HepG2 (cell line): Measurements from ENCODE around the gene SYTL5. TPM values are rescaled to one million over a fixed set of nuclear protein-coding genes. Genes with fewer than 3 reads are reported as not detected.

Experiments used
- ATAC-seq: fragments of 200-7000 bp; cut with Tn5 transposase; 3 replicates; pipeline ENCODE4 v1.9.1; 2020; ENCODE audit warnings: mild to moderate bottlenecking, moderate library complexity
- BruUV-seq: library from RNA; stranded (reverse); fragments of 400-500 nt; replicated peaks from 2 replicates; lab custom pipeline; 2021; lab: Mats Ljungman, UMichigan
- CTCF ChIA-PET: fragments of 300-600 bp; formaldehyde crosslinking; extraction: SDS; loops from one replicate; lab custom pipeline; 2021; ENCODE audit warnings: low total read pairs, inconsistent platforms, low intra/inter-chr PET ratio; lab: Yijun Ruan, JAX
- POLR2A ChIA-PET: fragments of 350-600 bp; sonication (Branson Sonifier 250); formaldehyde crosslinking; loops from one replicate; lab custom pipeline; 2020; ENCODE audit warnings: antibody characterized with exemption, inconsistent platforms; lab: Yijun Ruan, JAX
- DNase-seq: peaks from one replicate; pipeline ENCODE4 v3.0.0-alpha.2; 2015; ENCODE audit warnings: low spot score
- FAIRE-seq: peaks from 3 replicates; lab custom pipeline; 2011; peaks lifted over from hg19 to GRCh38; lab: Jason Lieb, UNC
- H2AFZ ChIP-seq: one replicate; pipeline ENCODE4 v1.6.1; 2011; ENCODE audit warnings: low read length, inconsistent platforms
- H3K27ac ChIP-seq: fragments of 300-600 bp; 3 replicates; pipeline ENCODE4 v1.8.0; 2011; ENCODE audit warnings: mixed run types, mild to moderate bottlenecking, mixed read lengths, low read length, inconsistent platforms; ENCODE audit not compliant: insufficient read depth; ENCODE audit errors: extremely low read length
- H3K27me3 ChIP-seq, 2 experiments: fragments of 200-600 bp in 1 of 2; 2 replicates in 1 of 2; 3 replicates in 1 of 2; pipeline versions ENCODE4 v1.6.0 to v1.8.0; 2011; ENCODE audit warnings: low read length in 2 of 2, mild to moderate bottlenecking in 2 of 2, moderate library complexity in 2 of 2, inconsistent platforms in 1 of 2; ENCODE audit not compliant: insufficient read depth in 2 of 2, control insufficient read depth in 1 of 2
- H3K36me3 ChIP-seq, 2 experiments: fragments of 200-600 bp in 1 of 2; replicated peaks in 1 of 2; 2 replicates in 1 of 2; 3 replicates in 1 of 2; pipeline versions ENCODE4 v1.5.1 to v1.8.0; 2011; ENCODE audit warnings: low read length in 2 of 2, inconsistent platforms in 1 of 2; ENCODE audit not compliant: insufficient read depth in 2 of 2, control insufficient read depth in 1 of 2
- H3K4me1 ChIP-seq: 2 replicates; pipeline ENCODE4 v1.5.1; 2012; ENCODE audit warnings: low read length, inconsistent platforms; ENCODE audit not compliant: insufficient read depth
- H3K4me2 ChIP-seq: 2 replicates; pipeline ENCODE4 v1.6.0; 2011; ENCODE audit warnings: low read depth, low read length, inconsistent platforms
- H3K4me3 ChIP-seq, 3 experiments: fragments of 200-600 bp in 1 of 3; sonication (generic), shearing (Covaris generic) in 1 of 3; replicated peaks in 1 of 3; 2 replicates each; pipeline ENCODE4 v1.5.1; 2011 to 2016; ENCODE audit warnings: low read length in 3 of 3, inconsistent platforms in 2 of 3, low read depth in 2 of 3, mild to moderate bottlenecking in 2 of 3, control low read depth in 1 of 3, mixed read lengths in 1 of 3; ENCODE audit not compliant: insufficient read depth in 1 of 3
- H3K79me2 ChIP-seq: one replicate; pipeline ENCODE4 v1.6.1; 2011; ENCODE audit warnings: low read length, inconsistent platforms; ENCODE audit not compliant: insufficient read depth
- H3K9ac ChIP-seq: 2 replicates; pipeline ENCODE4 v1.6.0; 2011; ENCODE audit warnings: mild to moderate bottlenecking, low read depth, low read length, inconsistent platforms; ENCODE audit not compliant: insufficient read depth
- H3K9me3 ChIP-seq: 2 replicates; pipeline ENCODE4 v1.5.1; 2012; ENCODE audit warnings: mild to moderate bottlenecking, low read length
- H4K20me1 ChIP-seq: 2 replicates; pipeline ENCODE4 v1.6.0; 2011; ENCODE audit warnings: inconsistent platforms, mild to moderate bottlenecking, low read length, moderate library complexity; ENCODE audit not compliant: insufficient read depth
- ASH2L ChIP-seq: fragments of 300-600, 200-600 bp; sonication (generic); IDR thresholded peaks from 2 replicates; pipeline ENCODE4 v1.7.0; 2017; ENCODE audit warnings: low read depth, mild to moderate bottlenecking, moderate library complexity, mixed read lengths, low read length; ENCODE audit not compliant: insufficient read length
- CENPBD1 ChIP-seq: sonication (generic); formaldehyde crosslinking; IDR thresholded peaks from 2 replicates; pipeline ENCODE4 v1.8.0; 2022; ENCODE audit warnings: missing genetic modification reagents, low read depth, mild to moderate bottlenecking, borderline replicate concordance
- DR1 ChIP-seq: sonication (generic); formaldehyde crosslinking; IDR thresholded peaks from 2 replicates; pipeline ENCODE4 v1.8.0; 2021; ENCODE audit warnings: mild to moderate bottlenecking, missing genetic modification reagents, inconsistent platforms
- E2F2 ChIP-seq: sonication (generic); formaldehyde crosslinking; IDR thresholded peaks from 2 replicates; pipeline ENCODE4 v1.4.0; 2020; ENCODE audit warnings: missing genetic modification reagents, borderline replicate concordance
- HMG20A ChIP-seq: IDR thresholded peaks from 2 replicates; pipeline ENCODE4 v1.6.1; 2016; ENCODE audit warnings: borderline replicate concordance
- JDP2 ChIP-seq: sonication (generic); formaldehyde crosslinking; IDR thresholded peaks from 2 replicates; pipeline ENCODE4 v1.8.1; 2022; ENCODE audit warnings: missing genetic modification reagents, borderline replicate concordance
- KLF15 ChIP-seq: sonication (generic); formaldehyde crosslinking; IDR thresholded peaks from 2 replicates; pipeline ENCODE4 v1.8.1; 2023; ENCODE audit warnings: borderline replicate concordance, mild to moderate bottlenecking, inconsistent platforms, missing genetic modification reagents, mixed read lengths
- MATR3 ChIP-seq: sonication (generic); formaldehyde crosslinking; IDR thresholded peaks from 2 replicates; pipeline ENCODE4 v1.4.0; 2020; ENCODE audit warnings: missing genetic modification reagents
- NCOA2 ChIP-seq: sonication (generic); formaldehyde crosslinking; IDR thresholded peaks from 2 replicates; pipeline ENCODE4 v1.8.0; 2022; ENCODE audit warnings: inconsistent platforms
- NFE2 ChIP-seq: sonication (generic); formaldehyde crosslinking; IDR thresholded peaks from 2 replicates; pipeline ENCODE4 v1.4.0; 2020; ENCODE audit warnings: missing genetic modification reagents
- SAFB2 ChIP-seq: sonication (generic); formaldehyde crosslinking; IDR thresholded peaks from 2 replicates; pipeline ENCODE4 v1.5.1; 2020; ENCODE audit warnings: missing genetic modification reagents, low read depth, mild to moderate bottlenecking, borderline replicate concordance
- SNAI1 ChIP-seq: sonication (generic); formaldehyde crosslinking; IDR thresholded peaks from 2 replicates; pipeline ENCODE4 v1.5.0; 2020; ENCODE audit warnings: mild to moderate bottlenecking, missing genetic modification reagents, borderline replicate concordance
- TOE1 ChIP-seq: sonication (generic); formaldehyde crosslinking; IDR thresholded peaks from 2 replicates; pipeline ENCODE4 v1.4.0; 2020; ENCODE audit warnings: mild to moderate bottlenecking, missing genetic modification reagents
- WIZ ChIP-seq: sonication (generic); formaldehyde crosslinking; IDR thresholded peaks from 2 replicates; pipeline ENCODE4 v1.5.1; 2020; ENCODE audit warnings: mild to moderate bottlenecking, missing genetic modification reagents
- ZNF264 ChIP-seq: sonication (generic); formaldehyde crosslinking; IDR thresholded peaks from 2 replicates; pipeline ENCODE4 v1.4.0; 2020; ENCODE audit warnings: missing genetic modification reagents
- ZNF501 ChIP-seq: sonication (generic); formaldehyde crosslinking; IDR thresholded peaks from 2 replicates; pipeline ENCODE4 v1.5.1; 2020; ENCODE audit warnings: mild to moderate bottlenecking, moderate library complexity, missing genetic modification reagents
- ZNF605 ChIP-seq: sonication (generic); formaldehyde crosslinking; IDR thresholded peaks from 2 replicates; pipeline ENCODE4 v1.8.0; 2022; ENCODE audit warnings: mild to moderate bottlenecking, missing genetic modification reagents
- WGBS: methylation state at CpG from one replicate; pipeline ENCODE4 v1.1.6; 2017; ENCODE audit warnings: low lambda C conversion rate; 5-methylcytosine and 5-hydroxymethylcytosine counted together
- in situ Hi-C: cut with HindIII; loops from 2 replicates; pipeline ENCODE4 v1.10.0; 2017; ENCODE audit warnings: low pct_unique_long_range_greater_than_20kb; ENCODE audit not compliant: extremely low pct_ligation_motif_present
- intact Hi-C: fragments of 100-400 bp; cut with micrococcal nuclease; formaldehyde crosslinking; loops from one replicate; pipeline ENCODE4 v1.10.0; 2022; ENCODE audit not compliant: unreplicated experiment
- polyA plus RNA-seq, 8 experiments: library from polyadenylated mRNA; depleted of rRNA in 3 of 8; stranded (reverse) in 7 of 8; unstranded in 1 of 8; fragments of >200 nt; fragmentation: Illumina TruSeq in 4 of 8; extraction: Trizol in 4 of 8; gene quantifications; 2 replicates each; pipeline versions ENCODE4 v1.2.1 to v1.2.3, GENCODE V29; 2011 to 2016; ENCODE audit warnings: low read depth in 4 of 8, missing spikeins in 1 of 8, mixed read lengths in 1 of 8; ENCODE audit not compliant: insufficient read depth in 1 of 8
- total RNA-seq, 5 experiments: library from RNA; depleted of rRNA; stranded (reverse); fragments of >200 nt; fragmentation: Illumina TruSeq; extraction: Trizol; gene quantifications; 2 replicates each; pipeline ENCODE4 v1.2.3, GENCODE V29; 2016; ENCODE audit warnings: low read depth in 1 of 5

Gene SYTL5
- total and polyA plus RNA-seq, 2 of the 13 experiments (the other 11 are each of a cell fraction or from before 2014, with no cell fraction given): not detected

- no peaks in the 10 kb centered on the region for H3K27me3 ChIP-seq
- intact Hi-C loops (loop anchor here (10.0 kb wide), 1 partner anchor 1099 kb away; no protein-coding TSS in a partner anchor), in situ Hi-C loops (no loop called here)
- BruUV-seq: no TSS peak
- no peaks in the 10 kb centered on the region for H3K4me1 ChIP-seq
- H3K27ac ChIP-seq: no peak overlapping the region
- H3K79me2 ChIP-seq: no peaks in the 10 kb centered on the region
- no peaks in the 10 kb centered on the region for H4K20me1 ChIP-seq
- ChIA-PET POLR2A (no interaction called here), CTCF (no interaction called here)
- no peak overlapping the region for H3K4me3 ChIP-seq
- H3K9me3 ChIP-seq: no peaks in the 10 kb centered on the region
- H3K36me3 ChIP-seq: no peaks in the 10 kb centered on the region
- FAIRE-seq: no peak
- TF ChIP-seq ZNF605 (no peak), ZNF501 (CRISPR knock-in tag) (no peak), WIZ (CRISPR knock-in tag) (no peak), SNAI1 (CRISPR knock-in tag) (no peak)
- TF ChIP-seq, all 625 proteins: peak for 0
- no peak overlapping the region for H2AFZ ChIP-seq
- no peak for DNase-seq
- ATAC-seq: no peak
- no peak overlapping the region for H3K9ac ChIP-seq
- no CpG with 5 or more reads among the region's 4 CpGs for WGBS
- no peak overlapping the region for H3K4me2 ChIP-seq
These were observed 79.5 kb downstream of the SYTL5 start for GRCh38 chrX:38085813-38086212.

- intact Hi-C loops (loop anchor here (10.0 kb wide), 1 partner anchor 1098 kb away; no protein-coding TSS in a partner anchor), in situ Hi-C loops (no loop called here)
- Histone ChIP-seq H3K4me2 (no peak overlapping the region), H3K36me3 (no peaks in the 10 kb centered on the region), H3K9ac (no peak overlapping the region), H3K4me3 (no peak overlapping the region), H3K79me2 (no peaks in the 10 kb centered on the region), H2AFZ (no peak overlapping the region), H3K27me3 (no peaks in the 10 kb centered on the region), H3K4me1 (no peaks in the 10 kb centered on the region), H3K9me3 (no peaks in the 10 kb centered on the region), H3K27ac (no peak overlapping the region), H4K20me1 (no peaks in the 10 kb centered on the region)
- FAIRE-seq (no peak), ATAC-seq (no peak), DNase-seq (no peak)
- ChIA-PET CTCF (no interaction called here), POLR2A (no interaction called here)
- BruUV-seq: no TSS peak
- WGBS: 43% methylated on average over 4 of the region's 4 CpGs
- TF ChIP-seq MATR3 (CRISPR knock-in tag) (no peak), SAFB2 (CRISPR knock-in tag) (no peak), TOE1 (CRISPR knock-in tag) (no peak), NFE2 (no peak), ZNF264 (CRISPR knock-in tag) (no peak), E2F2 (CRISPR knock-in tag) (no peak), JDP2 (CRISPR knock-in tag) (no peak), DR1 (CRISPR knock-in tag) (no peak), KLF15 (CRISPR knock-in tag) (no peak), NCOA2 (CRISPR knock-in tag) (no peak), HMG20A (no peak), ASH2L (no peak), CENPBD1 (CRISPR knock-in tag) (no peak)
These were observed 80.3 kb downstream of the SYTL5 start for GRCh38 chrX:38086451-38087215.
